Suprapubic skin (tissue), 4 donors: ENCODE results near the gene SLC29A1. TPM values are rescaled to one million over a fixed set of nuclear protein-coding genes. Genes with fewer than 3 reads are reported as not detected.
"Not testable (repeated sequence)": the region's sequence is repeated elsewhere in the genome, so short reads cannot be mapped to it uniquely, and the experiment has no call there.

Source experiments
- DNase-seq, 2 donors: peaks; one replicate each; pipeline ENCODE4 v3.0.0-alpha.2; 2019; ENCODE audit warnings: low spot score in 2 of 2
- H3K27ac ChIP-seq: fragments of 200-600 bp; sonication (generic); one replicate; pipeline ENCODE4 v1.5.1; 2019
- H3K27me3 ChIP-seq: fragments of 200-600 bp; sonication (generic); one replicate; pipeline ENCODE4 v1.5.1; 2019
- H3K36me3 ChIP-seq: fragments of 200-600 bp; sonication (generic); one replicate; pipeline ENCODE4 v1.5.1; 2019
- H3K4me1 ChIP-seq: fragments of 200-600 bp; sonication (generic); one replicate; pipeline ENCODE4 v1.5.1; 2019
- H3K4me3 ChIP-seq: fragments of 200-600 bp; sonication (generic); one replicate; pipeline ENCODE4 v1.5.1; 2019; ENCODE audit warnings: mild to moderate bottlenecking
- H3K9me3 ChIP-seq: fragments of 200-600 bp; sonication (generic); one replicate; pipeline ENCODE4 v1.5.1; 2019
- CTCF ChIP-seq, 2 donors: fragments of 200-600 bp in 1 of 2; fragments of 450-650 bp in 1 of 2; sonication (generic) in 1 of 2; IDR thresholded peaks; one replicate each; pipeline ENCODE4 v1.5.1; 2016 to 2019; ENCODE audit warnings: antibody characterized with exemption in 2 of 2, mild to moderate bottlenecking in 1 of 2, moderate library complexity in 1 of 2
- EP300 ChIP-seq: sonication (generic); formaldehyde crosslinking; IDR thresholded peaks from one replicate; pipeline ENCODE4 v1.6.1; 2017; ENCODE audit warnings: antibody characterized with exemption
- POLR2A ChIP-seq, 2 donors: fragments of 450-650 bp; IDR thresholded peaks; one replicate each; pipeline ENCODE4 v1.6.1; 2017; ENCODE audit warnings: antibody characterized with exemption in 2 of 2, mild to moderate bottlenecking in 2 of 2, moderate library complexity in 2 of 2
- POLR2AphosphoS5 ChIP-seq, 3 donors: sonication (generic); formaldehyde crosslinking; IDR thresholded peaks; one replicate each; pipeline ENCODE4 v1.6.1; 2017; ENCODE audit warnings: antibody characterized with exemption in 3 of 3
- WGBS: methylation state at CpG from one replicate; pipeline ENCODE4 v1.1.5; 2018; 5-methylcytosine and 5-hydroxymethylcytosine counted together
- total RNA-seq, 4 donors: library from RNA; depleted of rRNA; stranded (reverse); fragments of >200 nt; gene quantifications; one replicate each; pipeline ENCODE4 v1.1.0, GENCODE V29; 2016

SLC29A1 gene
- total RNA-seq, 4 donors from 2014 or later = 61.7 to 133 (median 75.3) TPM

DNA sequence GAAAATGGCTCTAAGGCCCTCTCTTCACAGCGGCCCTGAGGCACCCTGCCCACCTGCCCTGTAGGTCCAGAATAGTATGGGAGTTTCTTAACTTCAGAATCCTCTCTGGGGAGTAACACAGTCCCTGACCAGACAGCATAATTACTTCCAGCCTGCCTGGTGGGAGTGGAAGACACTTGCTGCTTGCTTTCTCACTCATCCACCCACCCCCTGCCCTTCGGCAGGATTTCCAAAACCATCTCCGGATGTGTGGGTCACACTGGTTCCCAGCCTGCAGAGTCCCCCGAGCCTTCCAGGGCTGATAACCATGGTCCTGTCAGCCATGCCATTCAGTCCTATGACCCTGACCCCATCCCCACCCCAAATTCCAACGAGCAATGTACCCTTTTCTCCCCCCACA is 5.4 kb downstream of the SLC29A1 start:
- H3K9me3 ChIP-seq = no peaks in the 10 kb centered on the region
- H3K4me1 ChIP-seq = peaks cover 62% of the 10 kb centered on the region
- H3K4me3 ChIP-seq = no peak overlapping the region
- no peak for TF ChIP-seq POLR2A (IDR thresholded peaks at IDR 0.05)
- no peak for TF ChIP-seq POLR2AphosphoS5 (IDR thresholded peaks at IDR 0.05)
- TF ChIP-seq EP300 = no peak
- no peak for TF ChIP-seq CTCF (IDR thresholded peaks at IDR 0.05)
- H3K27me3 ChIP-seq = no peaks in the 10 kb centered on the region
- DNase-seq = no peak
- 80% methylated on average over 5 of the region's 5 CpGs for WGBS
- no peak overlapping the region for H3K27ac ChIP-seq
- H3K36me3 ChIP-seq = peaks cover 37% of the 10 kb centered on the region

- no peak for DNase-seq
- Histone ChIP-seq H3K27ac (no peak overlapping the region), H3K4me3 (no peak overlapping the region), H3K36me3 (peaks cover 37% of the 10 kb centered on the region), H3K27me3 (no peaks in the 10 kb centered on the region), H3K4me1 (peaks cover 62% of the 10 kb centered on the region), H3K9me3 (no peaks in the 10 kb centered on the region)
- WGBS = 86% methylated on average over 11 of the region's 11 CpGs
- TF ChIP-seq POLR2A (IDR thresholded peaks at IDR 0.05) (no peak), EP300 (no peak), CTCF (IDR thresholded peaks at IDR 0.05) (no peak), POLR2AphosphoS5 (IDR thresholded peaks at IDR 0.05) (no peak)
These were observed 6.1 kb downstream of the SLC29A1 start for GRCh38 chr6:44229376-44230033.

DNA sequence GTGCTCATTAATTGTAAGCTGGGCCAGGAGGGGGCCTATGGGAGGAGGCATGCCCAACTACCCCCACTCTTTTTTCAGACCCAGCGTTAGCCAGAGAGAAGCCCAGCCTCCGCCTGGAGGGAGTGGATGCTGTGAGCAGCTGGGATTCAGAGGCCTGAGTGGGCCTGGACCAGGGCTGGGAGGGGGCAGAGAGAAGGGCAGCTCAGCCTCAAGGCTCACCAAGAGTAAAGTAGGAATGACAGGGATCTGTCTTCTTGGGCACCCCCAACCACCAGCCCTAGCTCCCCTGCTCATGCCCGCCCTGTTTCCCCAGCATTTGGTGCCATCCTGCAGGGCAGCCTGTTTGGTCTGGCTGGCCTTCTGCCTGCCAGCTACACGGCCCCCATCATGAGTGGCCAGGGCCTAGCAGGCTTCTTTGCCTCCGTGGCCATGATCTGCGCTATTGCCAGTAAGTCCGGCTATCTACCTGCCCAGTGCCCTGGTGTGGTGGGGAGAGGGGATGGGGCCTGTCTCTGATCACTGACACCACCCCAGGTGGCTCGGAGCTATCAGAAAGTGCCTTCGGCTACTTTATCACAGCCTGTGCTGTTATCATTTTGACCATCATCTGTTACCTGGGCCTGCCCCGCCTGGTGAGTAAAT is 6.8 kb downstream of the SLC29A1 start:
- H3K4me1 ChIP-seq = peaks cover 62% of the 10 kb centered on the region
- peaks cover 37% of the 10 kb centered on the region for H3K36me3 ChIP-seq
- WGBS = 90% methylated on average over 2 of the region's 10 CpGs
- H3K27ac ChIP-seq = no peak overlapping the region
- no peak for DNase-seq
- H3K4me3 ChIP-seq = no peak overlapping the region
- TF ChIP-seq EP300 (no peak), POLR2AphosphoS5 (IDR thresholded peaks at IDR 0.05) (no peak), POLR2A (IDR thresholded peaks at IDR 0.05) (no peak), CTCF (IDR thresholded peaks at IDR 0.05) (no peak)
- H3K9me3 ChIP-seq = no peaks in the 10 kb centered on the region
- no peaks in the 10 kb centered on the region for H3K27me3 ChIP-seq

- 88% methylated on average over 8 of the region's 9 CpGs for WGBS
- not testable (repeated sequence) for H3K27me3 ChIP-seq, DNase-seq, H3K27ac ChIP-seq, H3K9me3 ChIP-seq, H3K4me3 ChIP-seq
- Histone ChIP-seq H3K4me1 (peaks cover 62% of the 10 kb centered on the region), H3K36me3 (peaks cover 37% of the 10 kb centered on the region)
These were observed 8.0 kb downstream of the SLC29A1 start for GRCh38 chr6:44231426-44231825.

GRCh38 chr6:44232676-44233566 is 9.5 kb downstream of the SLC29A1 start:
- TF ChIP-seq POLR2AphosphoS5 (IDR thresholded peaks at IDR 0.05) (no peak), EP300 (no peak), CTCF (IDR thresholded peaks at IDR 0.05) (no peak), POLR2A (IDR thresholded peaks at IDR 0.05) (no peak)
- Histone ChIP-seq H3K27ac (peak overlapping the region; percentile 61), H3K4me3 (no peak overlapping the region), H3K27me3 (no peaks in the 10 kb centered on the region), H3K9me3 (no peaks in the 10 kb centered on the region), H3K36me3 (peaks cover 37% of the 10 kb centered on the region), H3K4me1 (peaks cover 60% of the 10 kb centered on the region)
- 83% methylated on average over 14 of the region's 16 CpGs for WGBS
- no peak for DNase-seq
